ENCODE results near the gene UQCRH. TPM values are rescaled to one million over a fixed set of nuclear protein-coding genes. Genes with fewer than 3 reads are reported as not detected.
A peak's percentile ranks its signal among the peaks of the same experiment; 100 is the strongest.

The UQCRH gene
- total RNA-seq, 2 donors from 2014 or later, result 144 to 237 TPM

- no peak for TF ChIP-seq CTCF (IDR thresholded peaks at IDR 0.05)
- ATAC-seq (ENCODE audit: insufficient number of reproducible peaks, low FRiP score, low read depth) (no peak), DNase-seq (ENCODE audit: low spot score) (no peak)
- Histone ChIP-seq H3K4me1 (ENCODE audit: control insufficient read depth in 1 of 2, low read depth in 2 of 2) (peaks cover 31 to 48% of the 10 kb centered on the region in 2 donors), H3K27ac (peak overlapping the region; percentile 98 to 100), H3K27me3 (replicated peaks; ENCODE audit: insufficient read depth) (no peaks in the 10 kb centered on the region), H3K9me3 (no peaks in the 10 kb centered on the region), H3K4me3 (peak overlapping the region; percentile 92), H3K36me3 (peaks cover 21% of the 10 kb centered on the region)
These were observed 2.7 kb upstream of the UQCRH start for GRCh38 chr1:46300673-46301405.

- no peak for TF ChIP-seq CTCF (IDR thresholded peaks at IDR 0.05)
- Histone ChIP-seq H3K27ac (peak overlapping the region; percentile 98 to 100), H3K4me1 (ENCODE audit: control insufficient read depth in 1 of 2, low read depth in 2 of 2) (peaks cover 31 to 49% of the 10 kb centered on the region in 2 donors)
These were observed 2.1 kb upstream of the UQCRH start for GRCh38 chr1:46301406-46301807.

GRCh38 chr1:46301808-46302640 is 1.5 kb upstream of the UQCRH start:
- no peak for DNase-seq (ENCODE audit: low spot score)

More at GRCh38 chr1:46301406-46301807, 2.1 kb upstream of the UQCRH start:
- DNase-seq (ENCODE audit: low spot score) (no peak), ATAC-seq (ENCODE audit: insufficient number of reproducible peaks, low FRiP score, low read depth) (no peak)
- no peaks in the 10 kb centered on the region for H3K27me3 ChIP-seq (replicated peaks; ENCODE audit: insufficient read depth)
- H3K36me3 ChIP-seq, result peaks cover 15% of the 10 kb centered on the region
- peak overlapping the region; percentile 92 for H3K4me3 ChIP-seq
- H3K9me3 ChIP-seq, result no peaks in the 10 kb centered on the region

GRCh38 chr1:46302641-46303037 is 859 bp upstream of the UQCRH start:
- H3K4me1 ChIP-seq (ENCODE audit: control insufficient read depth in 1 of 2, low read depth in 2 of 2), result peaks cover 31 to 61% of the 10 kb centered on the region in 2 donors
- no peaks in the 10 kb centered on the region for H3K27me3 ChIP-seq (replicated peaks; ENCODE audit: insufficient read depth)
- H3K27ac ChIP-seq, result peak overlapping the region; percentile 98 to 100
- peaks cover 3% of the 10 kb centered on the region for H3K36me3 ChIP-seq
- ATAC-seq (ENCODE audit: insufficient number of reproducible peaks, low FRiP score, low read depth) (no peak), DNase-seq (ENCODE audit: low spot score) (no peak)
- no peaks in the 10 kb centered on the region for H3K9me3 ChIP-seq
- TF ChIP-seq CTCF (IDR thresholded peaks at IDR 0.05), result no peak
- H3K4me3 ChIP-seq, result peak overlapping the region; percentile 92

More at GRCh38 chr1:46301808-46302640, 1.5 kb upstream of the UQCRH start:
- H3K27ac ChIP-seq, result peak overlapping the region; percentile 98 to 100
- ATAC-seq (ENCODE audit: insufficient number of reproducible peaks, low FRiP score, low read depth), result no peak
- H3K9me3 ChIP-seq, result no peaks in the 10 kb centered on the region
- peaks cover 9% of the 10 kb centered on the region for H3K36me3 ChIP-seq
- peak overlapping the region; percentile 92 for H3K4me3 ChIP-seq
- no peaks in the 10 kb centered on the region for H3K27me3 ChIP-seq (replicated peaks; ENCODE audit: insufficient read depth)
- H3K4me1 ChIP-seq (ENCODE audit: control insufficient read depth in 1 of 2, low read depth in 2 of 2), result peaks cover 31 to 54% of the 10 kb centered on the region in 2 donors
- TF ChIP-seq CTCF (IDR thresholded peaks at IDR 0.05), result no peak

- H3K4me1 ChIP-seq (ENCODE audit: control insufficient read depth in 1 of 2, low read depth in 2 of 2), result peaks cover 31 to 54% of the 10 kb centered on the region in 2 donors
- no peaks in the 10 kb centered on the region for H3K9me3 ChIP-seq
- H3K27ac ChIP-seq, result peak overlapping the region; percentile 98 to 100
- no peak for TF ChIP-seq CTCF (IDR thresholded peaks at IDR 0.05)
- ATAC-seq (ENCODE audit: insufficient number of reproducible peaks, low FRiP score, low read depth) (no peak), DNase-seq (ENCODE audit: low spot score) (no peak)
- no peaks in the 10 kb centered on the region for H3K27me3 ChIP-seq (replicated peaks; ENCODE audit: insufficient read depth)
- peak overlapping the region; percentile 92 for H3K4me3 ChIP-seq
- no peaks in the 10 kb centered on the region for H3K36me3 ChIP-seq
These were observed 401 bp downstream of the UQCRH start for GRCh38 chr1:46303872-46304326.

All from thoracic aorta (tissue), 2 donors.